ENCODE data around the gene PHF14.

DNA sequence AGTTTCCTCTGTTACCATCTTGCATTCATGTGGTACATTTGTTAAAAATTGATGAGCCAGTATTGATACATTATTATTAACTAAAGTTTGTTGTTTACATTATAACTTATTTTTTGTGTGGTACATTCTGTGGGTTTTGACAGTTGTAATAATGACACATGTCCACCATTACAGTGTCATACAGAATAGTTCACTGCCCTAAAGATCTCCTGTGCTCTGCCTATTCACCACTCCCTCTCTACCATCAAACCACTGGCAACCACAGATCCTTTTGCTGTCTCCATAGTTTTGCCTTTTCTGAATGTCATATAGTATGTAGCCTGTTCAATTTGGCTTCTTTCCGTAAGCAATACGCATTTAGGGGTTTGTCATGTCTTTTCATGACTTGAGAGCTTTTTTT, 156.9 kb downstream of the PHF14 start:
- no peak for TF ChIP-seq POLR2A (IDR thresholded peaks at IDR 0.05)
- TF ChIP-seq EP300 (IDR thresholded peaks at IDR 0.05): no peak
- TF ChIP-seq, protein P1, sequence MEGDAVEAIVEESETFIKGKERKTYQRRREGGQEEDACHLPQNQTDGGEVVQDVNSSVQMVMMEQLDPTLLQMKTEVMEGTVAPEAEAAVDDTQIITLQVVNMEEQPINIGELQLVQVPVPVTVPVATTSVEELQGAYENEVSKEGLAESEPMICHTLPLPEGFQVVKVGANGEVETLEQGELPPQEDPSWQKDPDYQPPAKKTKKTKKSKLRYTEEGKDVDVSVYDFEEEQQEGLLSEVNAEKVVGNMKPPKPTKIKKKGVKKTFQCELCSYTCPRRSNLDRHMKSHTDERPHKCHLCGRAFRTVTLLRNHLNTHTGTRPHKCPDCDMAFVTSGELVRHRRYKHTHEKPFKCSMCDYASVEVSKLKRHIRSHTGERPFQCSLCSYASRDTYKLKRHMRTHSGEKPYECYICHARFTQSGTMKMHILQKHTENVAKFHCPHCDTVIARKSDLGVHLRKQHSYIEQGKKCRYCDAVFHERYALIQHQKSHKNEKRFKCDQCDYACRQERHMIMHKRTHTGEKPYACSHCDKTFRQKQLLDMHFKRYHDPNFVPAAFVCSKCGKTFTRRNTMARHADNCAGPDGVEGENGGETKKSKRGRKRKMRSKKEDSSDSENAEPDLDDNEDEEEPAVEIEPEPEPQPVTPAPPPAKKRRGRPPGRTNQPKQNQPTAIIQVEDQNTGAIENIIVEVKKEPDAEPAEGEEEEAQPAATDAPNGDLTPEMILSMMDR (IDR thresholded peaks at IDR 0.05): no peak
- no peak for TF ChIP-seq POLR2AphosphoS5 (IDR thresholded peaks at IDR 0.05)
